A549 (cell line): ENCODE results near the gene MAPK1. TPM values are rescaled to one million over a fixed set of nuclear protein-coding genes. Genes with fewer than 3 reads are reported as not detected.

Source experiments
- ATAC-seq, 2 experiments: fragments of 200-7000 bp in 1 of 2; fragments of >200 bp in 1 of 2; cut with Nextera tagmentation in 1 of 2; cut with Tn5 transposase in 1 of 2; 3 replicates each; pipeline versions ENCODE4 v1.8.0 to v1.9.1; 2018 to 2020; ENCODE audit warnings: mild to moderate bottlenecking in 1 of 2, moderate library complexity in 1 of 2
- CTCF ChIA-PET: fragments of 300-600 bp; sonication (Branson Sonifier 250); formaldehyde crosslinking; extraction: SDS; loops from one replicate; lab custom pipeline; 2021; ENCODE audit warnings: antibody characterized with exemption, inconsistent platforms; lab: Yijun Ruan, JAX
- POLR2A ChIA-PET: fragments of 350-600 bp; formaldehyde crosslinking; extraction: SDS; loops from one replicate; lab custom pipeline; 2021; ENCODE audit warnings: antibody characterized with exemption, inconsistent platforms; lab: Yijun Ruan, JAX
- DNase-seq, 2 experiments: peaks; one replicate each; pipeline versions ENCODE4 v3.0.0 to v3.0.0-alpha.2; 2011 to 2016; ENCODE audit warnings: low read depth in 1 of 2, low spot score in 1 of 2
- FAIRE-seq: peaks from 2 replicates; lab custom pipeline; 2011; peaks lifted over from hg19 to GRCh38; lab: Jason Lieb, UNC
- H3K27ac ChIP-seq, 2 experiments: fragments of >200 bp; sonication (Bioruptor Twin); formaldehyde crosslinking; 3 replicates each; pipeline ENCODE4 v1.5.1; 2016 to 2017
- H3K4me1 ChIP-seq: fragments of >200 bp; sonication (Bioruptor Twin); formaldehyde crosslinking; 3 replicates; pipeline ENCODE4 v1.6.1; 2016
- H3K4me2 ChIP-seq: fragments of >200 bp; sonication (Bioruptor Twin); formaldehyde crosslinking; 3 replicates; pipeline ENCODE4 v1.6.1; 2016
- H3K4me3 ChIP-seq: fragments of >200 bp; sonication (Bioruptor Twin); formaldehyde crosslinking; 3 replicates; pipeline ENCODE4 v1.5.1; 2016
- H3K9me3 ChIP-seq: fragments of >200 bp; sonication (Bioruptor Twin); formaldehyde crosslinking; 3 replicates; pipeline ENCODE4 v1.6.1; 2016
- BCL3 ChIP-seq: fragments of >200 bp; sonication (Bioruptor Twin); formaldehyde crosslinking; IDR thresholded peaks from 3 replicates; pipeline ENCODE4 v1.6.1; 2016
- CHD4 ChIP-seq: fragments of 200-600 bp; sonication (generic); IDR thresholded peaks from 2 replicates; pipeline ENCODE4 v1.6.1; 2016; ENCODE audit warnings: antibody characterized with exemption, mild to moderate bottlenecking, borderline replicate concordance
- CTCF ChIP-seq: fragments of >200 bp; sonication (Bioruptor Twin); formaldehyde crosslinking; IDR thresholded peaks from 3 replicates; pipeline ENCODE4 v1.5.1; 2016
- EHF ChIP-seq: fragments of 250-450 bp; sonication (Bioruptor Pico); IDR thresholded peaks from 2 replicates; pipeline ENCODE4 v1.5.0; 2020; ENCODE audit warnings: mild to moderate bottlenecking
- FOSB ChIP-seq: fragments of 250-450 bp; sonication (Bioruptor Pico); IDR thresholded peaks from 2 replicates; pipeline ENCODE4 v1.5.0; 2020; ENCODE audit warnings: mild to moderate bottlenecking, moderate library complexity
- HES2 ChIP-seq: fragments of >200 bp; sonication (Bioruptor Twin); formaldehyde crosslinking; IDR thresholded peaks from 2 replicates; pipeline ENCODE4 v1.6.1; 2016
- HMGXB4 ChIP-seq: fragments of 250-450 bp; sonication (Bioruptor Pico); IDR thresholded peaks from 2 replicates; pipeline ENCODE4 v1.5.0; 2021; ENCODE audit warnings: mild to moderate bottlenecking, moderate library complexity, borderline replicate concordance
- HOXA7 ChIP-seq: fragments of 250-450 bp; sonication (Bioruptor Pico); IDR thresholded peaks from 2 replicates; pipeline ENCODE4 v1.5.0; 2020; ENCODE audit warnings: mild to moderate bottlenecking, moderate library complexity
- HOXB5 ChIP-seq: fragments of 250-450 bp; sonication (Bioruptor Pico); IDR thresholded peaks from 2 replicates; pipeline ENCODE4 v1.5.0; 2020; ENCODE audit warnings: mild to moderate bottlenecking, moderate library complexity
- JUNB ChIP-seq: fragments of >200 bp; sonication (Bioruptor Twin); formaldehyde crosslinking; IDR thresholded peaks from 2 replicates; pipeline ENCODE4 v1.6.1; 2016
- MAFK ChIP-seq: fragments of 450-650 bp; IDR thresholded peaks from 2 replicates; pipeline ENCODE4 v1.6.1; 2014; ENCODE audit not compliant: partially characterized antibody
- NFE2L2 ChIP-seq: fragments of 150-350 bp; conservative IDR thresholded peaks from 2 replicates; pipeline ENCODE4 v1.6.1; 2014; ENCODE audit warnings: low read length
- PBX3 ChIP-seq: IDR thresholded peaks from 2 replicates; pipeline ENCODE4 v1.6.1; 2012
- RAD21 ChIP-seq, 2 experiments: fragments of >200 bp in 1 of 2; sonication (Bioruptor Twin) in 1 of 2; formaldehyde crosslinking in 1 of 2; IDR thresholded peaks in 1 of 2; conservative IDR thresholded peaks in 1 of 2; 2 replicates in 1 of 2; 3 replicates in 1 of 2; pipeline ENCODE4 v1.6.1; 2012 to 2018; ENCODE audit warnings: inconsistent platforms in 1 of 2
- RCOR1 ChIP-seq: fragments of 150-350 bp; IDR thresholded peaks from 2 replicates; pipeline ENCODE4 v1.6.1; 2014; ENCODE audit warnings: antibody characterized with exemption, low read length, low read depth
- RFX5 ChIP-seq: fragments of 450-650 bp; IDR thresholded peaks from 2 replicates; pipeline ENCODE4 v1.7.1; 2014; ENCODE audit warnings: antibody characterized with exemption, mild to moderate bottlenecking, moderate library complexity
- RNF2 ChIP-seq: fragments of 200-600 bp; sonication (generic); IDR thresholded peaks from 2 replicates; pipeline ENCODE4 v1.6.1; 2016; ENCODE audit warnings: low read depth, mild to moderate bottlenecking, antibody characterized with exemption, moderate library complexity, borderline replicate concordance
- TFCP2L1 ChIP-seq: fragments of 250-450 bp; sonication (Bioruptor Pico); IDR thresholded peaks from 2 replicates; pipeline ENCODE4 v1.5.0; 2021; ENCODE audit warnings: mild to moderate bottlenecking
- ZNF302 ChIP-seq: fragments of 250-450 bp; sonication (Bioruptor Pico); IDR thresholded peaks from 2 replicates; pipeline ENCODE4 v1.9.0; 2021; ENCODE audit warnings: inconsistent platforms, mild to moderate bottlenecking, moderate library complexity
- ZSCAN20 ChIP-seq: fragments of 250-450 bp; sonication (Bioruptor Pico); IDR thresholded peaks from 2 replicates; pipeline ENCODE4 v1.8.0; 2022; ENCODE audit warnings: mild to moderate bottlenecking, moderate library complexity
- WGBS: methylation state at CpG from one replicate; pipeline ENCODE4 v1.1.6; 2017; ENCODE audit errors: missing lambda C conversion rate; 5-methylcytosine and 5-hydroxymethylcytosine counted together
- polyA plus RNA-seq, 4 experiments: library from polyadenylated mRNA; depleted of rRNA in 3 of 4; stranded (reverse); fragments of >200 nt; fragmentation: RNase III in 1 of 4; extraction: RNeasy Plus Mini Kit Qiagen cat#74134 plus additional on column Dnase treatment in 1 of 4; gene quantifications; 2 replicates in 3 of 4; 3 replicates in 1 of 4; pipeline ENCODE4 v1.2.3, GENCODE V29; 2011 to 2017

Gene MAPK1
- polyA plus RNA-seq, 2 of the 4 experiments (the other 2 are of a cell fraction), result 28.8 to 85.5 TPM

GRCh38 chr22:21902296-21903087 is 35.0 kb upstream of the MAPK1 start:
- CTCF ChIA-PET, result no interaction called here
- FAIRE-seq, result no peak
- no peak for ATAC-seq

GRCh38 chr22:21898354-21898896 is 31.0 kb upstream of the MAPK1 start:
- DNase-seq (no peak), ATAC-seq (no peak), FAIRE-seq (no peak)
- 44% methylated on average over 1 of the region's 1 CpG for WGBS
- Histone ChIP-seq H3K4me3 (no peak overlapping the region), H3K9me3 (no peaks in the 10 kb centered on the region), H3K4me1 (no peaks in the 10 kb centered on the region), H3K27ac (no peak overlapping the region), H3K4me2 (no peak overlapping the region)
- CTCF ChIA-PET, result interaction anchor here (0.6 kb wide), 1 partner anchor 10 kb away, joined by 3 read pairs; no protein-coding TSS in a partner anchor
- TF ChIP-seq HOXB5 (no peak), MAFK (no peak), JUNB (no peak), EHF (CRISPR knock-in tag) (no peak), RAD21 (conservative IDR thresholded peaks at IDR 0.05 in 1 of 2, IDR thresholded peaks at IDR 0.05 in 1 of 2) (no peak), RNF2 (no peak), NFE2L2 (no peak), RFX5 (no peak), CHD4 (no peak), BCL3 (no peak), CTCF (no peak), FOSB (no peak), HES2 (no peak), TFCP2L1 (CRISPR knock-in tag) (no peak), ZSCAN20 (CRISPR knock-in tag) (no peak)
- POLR2A ChIA-PET, result no interaction called here

More at GRCh38 chr22:21902296-21903087, 35.0 kb upstream of the MAPK1 start:
- TF ChIP-seq HMGXB4 (CRISPR knock-in tag) (no peak), RAD21 (conservative IDR thresholded peaks at IDR 0.05 in 1 of 2, IDR thresholded peaks at IDR 0.05 in 1 of 2) (no peak), CTCF (no peak), EHF (CRISPR knock-in tag) (no peak), PBX3 (no peak), JUNB (no peak), RCOR1 (no peak), HOXA7 (CRISPR knock-in tag) (no peak), ZNF302 (CRISPR knock-in tag) (no peak)
- no peaks in the 10 kb centered on the region for H3K9me3 ChIP-seq
- POLR2A ChIA-PET, result no interaction called here
- DNase-seq, result no peak
- no peak overlapping the region for H3K4me2 ChIP-seq
- H3K4me3 ChIP-seq, result no peak overlapping the region
- H3K4me1 ChIP-seq, result no peaks in the 10 kb centered on the region
- H3K27ac ChIP-seq, result no peak overlapping the region
- 79% methylated on average over 12 of the region's 12 CpGs for WGBS
